ENCODE results near the gene KBTBD6. TPM values are rescaled to one million over a fixed set of nuclear protein-coding genes. Genes with fewer than 3 reads are reported as not detected.
"Not testable (repeated sequence)": the region's sequence is repeated elsewhere in the genome, so short reads cannot be mapped to it uniquely, and the experiment has no call there.

Gene KBTBD6
- total RNA-seq: 6.6 TPM
- long read RNA-seq, full-length matches to known transcripts: 21 of 21 reads
- long read RNA-seq, partial matches to known transcripts: 0 of 21 reads
- long read RNA-seq, other reads (novel, unspliced or antisense): 0 of 21 reads

- peak; percentile 98 for DNase-seq (ENCODE audit: low spot score)
Observed at GRCh38 chr13:41132512-41133152, at the start of gene KBTBD6. Gene KBTBD6 (minus strand): TSS chr13:41132802. CDS start chr13:41132511, 291 bp downstream.

GRCh38 chr13:41182231-41182630 lies 49.6 kb upstream of the KBTBD6 start:
- DNase-seq (ENCODE audit: low spot score): no peak

GRCh38 chr13:41179593-41180250 lies 47.1 kb upstream of the KBTBD6 start:
- DNase-seq (ENCODE audit: low spot score): no peak

DNA sequence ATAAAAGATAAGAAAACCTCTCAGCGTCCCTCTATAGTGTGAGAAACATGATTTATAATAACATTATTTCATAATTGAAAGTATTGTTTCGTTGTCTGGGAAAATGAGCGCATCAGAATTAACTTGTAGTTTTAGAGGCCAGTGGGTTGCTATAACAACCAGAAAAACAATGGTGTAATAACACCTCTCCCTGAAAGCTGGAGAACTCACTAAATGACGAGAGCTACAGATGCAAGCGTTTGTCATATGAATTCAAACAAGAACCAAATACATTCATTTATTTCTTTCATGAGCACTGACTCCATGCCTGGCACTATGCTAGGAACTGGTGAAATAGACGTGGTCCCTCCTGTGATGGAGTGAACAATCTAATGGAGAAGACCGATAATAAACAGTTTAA lies 45.4 kb upstream of the KBTBD6 start:
- no peak for DNase-seq (ENCODE audit: low spot score)

- no peak for DNase-seq (ENCODE audit: low spot score)
Observed at GRCh38 chr13:41177616-41178015, 45.0 kb upstream of the KBTBD6 start.

- not testable (repeated sequence) for DNase-seq (ENCODE audit: low spot score)
Observed at GRCh38 chr13:41175576-41175975, 43.0 kb upstream of the KBTBD6 start.

DNA sequence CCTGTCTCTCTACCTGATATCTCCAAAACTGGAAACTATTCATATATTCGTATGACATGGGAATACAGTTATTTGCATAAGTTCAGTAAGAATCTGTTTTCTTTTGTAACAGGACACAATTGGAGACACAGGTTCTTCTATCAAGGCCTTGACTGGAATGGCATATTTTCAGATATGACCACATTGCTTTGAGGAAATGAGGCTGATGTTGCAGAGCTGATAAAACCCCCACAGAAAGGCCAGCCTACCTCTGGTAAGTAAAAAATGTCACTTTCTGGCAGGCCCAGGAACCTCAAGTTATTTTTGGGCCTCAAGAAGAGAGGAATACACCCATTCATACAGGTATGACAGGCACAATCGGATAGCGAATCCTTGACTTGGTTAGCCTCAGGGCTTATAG lies 29.5 kb upstream of the KBTBD6 start:
- no peak for DNase-seq (ENCODE audit: low spot score)

DNA sequence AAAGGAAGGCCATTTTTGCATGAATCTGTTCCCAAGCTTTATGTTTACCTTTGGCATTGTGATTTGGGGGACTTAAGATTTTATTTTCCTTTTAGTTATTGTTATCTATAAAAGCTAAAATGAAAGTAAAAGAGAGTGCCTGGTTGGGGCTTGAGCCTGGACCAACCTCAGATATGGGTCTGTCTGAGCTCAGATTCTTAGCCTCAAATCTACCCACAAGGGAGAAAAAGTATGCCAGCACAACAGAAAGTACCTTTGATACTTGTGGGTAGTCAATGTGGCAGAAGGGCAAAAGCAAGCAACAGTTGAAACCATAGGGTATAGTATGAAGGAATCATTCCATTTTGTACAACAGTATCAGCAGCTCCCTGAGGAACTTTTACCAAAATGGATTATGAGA lies 26.6 kb upstream of the KBTBD6 start:
- DNase-seq (ENCODE audit: low spot score): no peak

DNA sequence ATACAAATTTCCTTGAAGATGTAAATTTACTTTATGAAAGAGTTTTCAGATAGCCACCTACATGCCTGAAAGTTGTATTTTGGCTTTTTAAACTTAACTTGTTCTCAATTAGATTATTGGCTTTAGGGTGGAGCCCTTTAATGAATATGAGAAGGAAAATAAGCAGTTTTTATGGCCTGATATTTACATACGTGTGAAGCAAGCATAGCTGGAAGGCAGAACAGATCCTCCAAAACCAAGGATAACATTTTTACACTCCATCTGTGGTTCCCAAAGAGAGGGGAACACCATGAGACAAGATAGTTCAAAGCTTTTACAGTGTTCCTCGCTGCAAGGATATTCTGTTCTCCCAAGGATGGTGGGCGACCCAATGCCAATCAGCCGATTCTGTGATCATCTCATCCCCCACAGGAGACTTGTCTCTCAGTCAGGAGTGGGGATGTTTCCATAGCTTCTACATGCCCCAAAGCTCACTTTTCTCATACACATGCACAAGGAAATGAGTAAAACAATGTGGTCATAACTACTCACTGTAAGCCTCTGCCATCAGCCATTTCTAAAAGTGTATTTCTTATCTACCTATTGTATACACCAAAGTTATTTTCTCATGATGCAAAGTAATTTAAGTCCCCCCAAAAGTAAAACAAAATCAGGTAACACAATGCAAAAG lies 24.6 kb upstream of the KBTBD6 start:
- DNase-seq (ENCODE audit: low spot score): no peak

DNA sequence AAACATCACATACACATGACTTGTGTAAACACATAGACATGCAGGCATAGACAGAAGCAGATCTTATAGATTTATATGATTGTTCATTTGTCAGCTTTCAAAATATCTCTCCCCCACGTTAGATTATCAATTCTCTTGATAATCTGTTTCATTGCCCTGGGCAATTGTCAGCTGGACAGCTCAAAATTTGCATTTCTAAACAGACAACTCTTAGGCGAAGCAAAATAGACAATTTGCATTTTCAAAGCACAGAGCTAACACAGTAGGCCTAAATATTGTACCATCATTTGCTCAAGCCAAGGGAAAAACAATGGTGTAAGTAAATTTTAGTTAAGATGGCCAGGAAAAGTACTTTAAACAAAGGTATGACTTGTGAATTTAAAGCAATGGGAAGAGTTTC lies 24.0 kb upstream of the KBTBD6 start:
- DNase-seq (ENCODE audit: low spot score): no peak

GRCh38 chr13:41154042-41154441 lies 21.4 kb upstream of the KBTBD6 start:
- DNase-seq (ENCODE audit: low spot score): no peak

- DNase-seq (ENCODE audit: low spot score): no peak
Observed at GRCh38 chr13:41152005-41152404, 19.4 kb upstream of the KBTBD6 start.

DNA sequence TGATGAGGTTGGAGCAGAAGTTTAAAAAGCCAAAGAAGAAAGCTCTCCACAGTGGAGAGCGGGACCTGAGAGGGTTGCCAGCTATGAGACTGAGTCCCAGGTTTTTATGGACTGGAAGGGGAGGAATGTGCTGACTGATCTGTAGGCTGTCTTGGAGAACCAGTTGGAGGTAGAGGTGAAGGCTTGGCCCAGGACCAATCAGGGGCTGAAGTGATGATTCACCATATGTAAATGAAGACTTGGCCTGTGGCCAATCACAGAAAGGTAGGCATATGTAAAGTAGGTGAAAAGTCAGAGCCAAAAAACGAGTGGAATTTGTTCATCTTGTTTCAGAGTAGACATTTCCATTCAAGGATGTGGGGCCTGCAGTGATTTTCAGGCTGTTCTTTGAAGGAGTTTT lies 17.5 kb upstream of the KBTBD6 start:
- DNase-seq (ENCODE audit: low spot score): no peak

GRCh38 chr13:41148419-41149283 lies 16.0 kb upstream of the KBTBD6 start:
- no peak for DNase-seq (ENCODE audit: low spot score)

DNA sequence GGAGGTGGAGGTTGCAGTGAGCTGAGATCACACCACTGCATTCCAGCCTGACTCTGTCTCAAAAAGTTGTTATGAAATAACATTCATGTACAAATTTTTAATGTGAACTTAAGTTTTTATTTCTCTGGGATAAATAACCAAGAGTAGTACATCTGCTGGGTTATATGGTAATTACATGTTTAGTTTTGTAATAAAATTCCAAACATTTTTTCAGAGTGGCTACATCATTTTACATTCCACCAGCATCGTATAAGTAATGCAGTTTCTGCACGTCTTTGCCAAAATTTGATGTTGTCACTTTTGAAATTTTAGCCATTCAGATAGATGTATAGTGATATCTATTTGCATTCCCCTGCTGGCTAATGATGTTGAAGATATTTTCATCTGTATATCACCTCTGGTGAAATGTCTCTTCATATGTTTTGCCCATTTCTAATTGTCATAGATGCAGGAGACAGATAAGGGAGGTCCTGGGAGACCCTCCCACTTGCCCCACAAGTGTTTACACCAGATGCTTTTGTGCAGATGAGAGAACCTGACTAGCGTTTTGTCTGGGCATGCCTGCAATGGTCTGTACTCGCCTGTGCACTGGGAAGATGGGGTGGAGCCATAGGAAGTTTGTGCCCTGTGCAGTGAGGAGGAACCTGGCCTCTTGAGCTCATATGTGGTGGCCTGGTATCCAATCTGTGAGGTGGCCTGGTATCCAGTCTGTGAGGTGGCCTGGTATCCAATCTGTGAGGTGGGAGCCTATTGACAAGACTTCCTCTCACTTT lies 12.7 kb upstream of the KBTBD6 start:
- DNase-seq (ENCODE audit: low spot score): no peak

DNA sequence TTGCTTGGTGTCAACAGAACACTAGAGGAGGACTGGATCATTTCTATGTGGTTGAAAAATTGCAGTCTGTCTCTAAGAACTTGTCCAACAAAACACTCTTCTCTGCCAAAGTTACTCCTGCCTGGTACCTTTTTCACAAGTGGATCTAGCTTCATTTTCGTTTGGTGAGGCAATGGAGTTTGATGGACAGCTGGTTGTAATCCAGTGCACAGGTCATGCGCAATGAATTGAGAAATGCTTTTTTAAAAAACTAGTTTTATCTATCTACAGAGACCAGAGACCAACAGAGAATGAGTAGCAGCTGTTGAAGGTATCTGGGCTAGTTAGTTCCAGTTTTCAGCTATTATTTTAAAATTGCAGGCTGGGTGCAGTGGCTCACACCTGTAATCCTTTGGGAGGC lies 12.0 kb upstream of the KBTBD6 start:
- DNase-seq (ENCODE audit: low spot score): no peak

GRCh38 chr13:41139296-41139966 lies 6.8 kb upstream of the KBTBD6 start:
- DNase-seq (ENCODE audit: low spot score): no peak

DNA sequence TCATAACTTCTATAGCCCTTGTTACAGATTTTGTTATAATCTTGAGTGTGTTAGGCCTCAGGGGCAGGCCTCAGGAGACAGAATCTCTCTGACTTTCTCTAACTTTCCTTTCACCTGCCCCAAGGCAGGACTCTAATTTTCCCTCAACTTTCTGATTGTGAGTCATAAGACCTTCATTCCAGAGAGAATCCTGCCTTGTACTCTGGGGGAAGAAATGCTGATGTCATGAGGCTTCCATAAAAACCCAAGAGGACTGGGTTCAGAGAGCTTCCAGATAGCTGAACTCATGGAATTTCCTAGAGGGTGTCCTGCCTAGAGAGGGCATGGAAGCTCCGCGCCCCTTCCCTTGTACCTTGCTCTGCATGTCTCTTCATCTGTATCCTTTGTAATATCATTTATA lies 5.3 kb upstream of the KBTBD6 start:
- DNase-seq (ENCODE audit: low spot score): no peak

- DNase-seq (ENCODE audit: low spot score): no peak
Observed at GRCh38 chr13:41137241-41137640, 4.6 kb upstream of the KBTBD6 start.

DNA sequence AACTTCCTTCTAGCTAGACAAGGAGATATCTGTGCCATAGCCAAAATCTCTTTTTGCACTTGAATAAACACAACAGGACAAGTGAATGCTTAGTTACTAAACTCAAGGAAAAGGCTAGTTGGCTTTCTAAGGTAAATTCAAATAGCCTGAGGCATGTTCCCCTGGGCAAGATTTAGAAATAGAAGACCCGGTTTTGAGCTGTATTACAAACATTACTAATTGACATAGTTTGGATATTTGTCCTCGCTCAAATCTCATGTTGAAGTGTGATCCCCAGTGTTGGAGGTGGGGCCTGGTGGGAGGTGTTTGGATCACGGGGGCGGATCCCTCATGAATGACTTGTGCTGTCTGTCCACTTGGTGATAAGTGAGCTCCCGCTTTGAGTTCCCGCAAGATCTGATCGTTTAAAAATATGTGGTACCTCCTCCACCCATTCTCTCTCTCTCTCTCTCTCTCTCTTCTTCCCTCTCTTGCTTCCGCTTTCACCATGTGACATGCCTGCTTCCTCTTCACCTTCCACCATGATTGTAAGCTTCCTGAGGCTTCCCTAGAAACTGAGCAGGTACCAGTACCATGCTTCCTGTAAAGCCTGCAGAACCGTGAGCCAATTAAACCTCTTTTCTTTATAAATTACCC lies 3.9 kb upstream of the KBTBD6 start:
- no peak for DNase-seq (ENCODE audit: low spot score)
